ENCODE measurements around the gene PPIL1.
"Not testable (repeated sequence)": the region's sequence is repeated elsewhere in the genome, so short reads cannot be mapped to it uniquely, and the experiment has no call there.

PPIL1 gene

GRCh38 chr6:36817847-36818246 lies 56.8 kb downstream of the PPIL1 start:
- H3K4me1 ChIP-seq (ENCODE audit: control insufficient read depth, insufficient read depth, low read length), result no peaks in the 10 kb centered on the region
- no peaks in the 10 kb centered on the region for H3K36me3 ChIP-seq (ENCODE audit: control insufficient read depth, insufficient read depth, low read length, severe bottlenecking)
- no peaks in the 10 kb centered on the region for H3K9me3 ChIP-seq (ENCODE audit: control insufficient read depth, low read length)
- no peak overlapping the region for H3K9ac ChIP-seq (ENCODE audit: low read length)
- no peak for DNase-seq (ENCODE audit: low read depth)
- no peak overlapping the region for H3K4me3 ChIP-seq (ENCODE audit: low read length)
- H3K27me3 ChIP-seq (replicated peaks; ENCODE audit: control insufficient read depth, insufficient read depth, low read length), result peaks cover 21% of the 10 kb centered on the region

DNA sequence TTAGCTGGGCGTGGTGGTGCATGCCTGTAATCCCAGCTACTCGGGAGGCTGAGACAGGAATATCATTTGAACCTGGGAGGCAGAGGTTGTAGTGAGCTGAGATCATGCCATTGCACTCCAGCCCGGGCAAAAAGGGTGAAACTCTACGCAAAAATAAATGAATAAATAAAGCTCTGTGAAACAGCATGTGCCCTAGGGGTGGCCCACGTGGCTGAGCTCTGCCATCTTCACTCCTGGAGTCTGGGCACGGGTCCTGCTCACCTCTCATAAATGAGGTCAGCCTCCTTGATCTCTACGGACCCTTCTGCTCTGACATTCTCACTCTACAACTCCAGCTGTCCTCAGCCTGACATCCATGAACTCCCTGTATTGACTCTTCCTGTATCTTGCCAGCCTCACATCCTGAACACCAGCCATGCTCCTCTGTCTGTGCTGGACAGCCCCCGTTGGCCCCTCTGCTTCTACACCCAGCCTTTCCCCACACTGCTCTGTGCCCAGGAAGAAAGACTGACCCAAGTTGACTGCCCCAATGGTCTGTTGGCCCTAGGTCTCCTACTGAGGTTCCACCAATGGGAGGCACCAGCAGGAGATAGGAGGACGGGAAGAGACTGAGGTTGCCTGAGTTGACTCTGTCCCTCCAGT lies 57.3 kb downstream of the PPIL1 start:
- DNase-seq (ENCODE audit: low read depth), result no peak
- Histone ChIP-seq H3K36me3 (ENCODE audit: control insufficient read depth, insufficient read depth, low read length, severe bottlenecking) (no peaks in the 10 kb centered on the region), H3K9me3 (ENCODE audit: control insufficient read depth, low read length) (no peaks in the 10 kb centered on the region), H3K4me1 (ENCODE audit: control insufficient read depth, insufficient read depth, low read length) (no peaks in the 10 kb centered on the region), H3K27me3 (replicated peaks; ENCODE audit: control insufficient read depth, insufficient read depth, low read length) (peaks cover 19% of the 10 kb centered on the region), H3K4me3 (ENCODE audit: low read length) (no peak overlapping the region), H3K9ac (ENCODE audit: low read length) (no peak overlapping the region)

DNA sequence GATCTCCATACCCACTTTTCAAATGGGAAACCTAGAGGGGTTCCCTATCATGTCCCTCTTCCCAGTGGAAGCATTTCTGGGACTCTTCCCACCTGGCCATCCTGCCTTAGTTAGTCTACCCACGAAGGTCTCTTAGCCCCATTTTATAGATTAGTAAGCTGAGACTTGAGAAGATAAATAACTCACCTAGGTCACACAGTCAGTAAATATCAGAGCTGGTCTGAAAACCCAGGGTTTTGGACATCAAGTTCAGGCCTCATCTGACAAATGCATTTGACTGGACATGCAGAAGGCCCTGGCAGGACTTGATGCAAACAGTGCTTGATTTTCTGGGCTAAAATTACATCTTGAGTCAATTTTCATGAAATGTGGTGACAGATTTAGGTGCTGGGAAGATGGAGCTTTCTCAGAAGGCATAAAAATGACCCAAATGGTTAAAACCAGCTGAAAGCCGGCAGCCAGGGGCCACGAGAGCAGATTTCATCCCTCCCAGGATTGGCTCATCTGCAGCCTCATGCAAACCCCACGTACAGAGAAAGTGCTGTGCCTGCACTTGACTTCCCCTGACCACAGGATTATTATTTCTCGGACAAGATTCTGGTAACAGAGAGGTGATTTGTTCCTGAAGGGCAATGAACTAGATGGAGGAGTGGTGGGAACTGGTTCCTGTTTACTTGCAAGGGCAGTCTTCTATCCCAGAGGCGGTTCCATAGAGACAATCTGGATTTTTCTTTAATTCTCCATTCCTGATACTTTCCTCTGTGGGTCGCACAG lies 58.5 kb downstream of the PPIL1 start:
- Histone ChIP-seq H3K9me3 (ENCODE audit: control insufficient read depth, low read length) (no peaks in the 10 kb centered on the region), H3K4me1 (ENCODE audit: control insufficient read depth, insufficient read depth, low read length) (no peaks in the 10 kb centered on the region), H3K36me3 (ENCODE audit: control insufficient read depth, insufficient read depth, low read length, severe bottlenecking) (no peaks in the 10 kb centered on the region), H3K9ac (ENCODE audit: low read length) (no peak overlapping the region), H3K27me3 (replicated peaks; ENCODE audit: control insufficient read depth, insufficient read depth, low read length) (peaks cover 17% of the 10 kb centered on the region), H3K4me3 (ENCODE audit: low read length) (no peak overlapping the region)
- no peak for DNase-seq (ENCODE audit: low read depth)

DNA sequence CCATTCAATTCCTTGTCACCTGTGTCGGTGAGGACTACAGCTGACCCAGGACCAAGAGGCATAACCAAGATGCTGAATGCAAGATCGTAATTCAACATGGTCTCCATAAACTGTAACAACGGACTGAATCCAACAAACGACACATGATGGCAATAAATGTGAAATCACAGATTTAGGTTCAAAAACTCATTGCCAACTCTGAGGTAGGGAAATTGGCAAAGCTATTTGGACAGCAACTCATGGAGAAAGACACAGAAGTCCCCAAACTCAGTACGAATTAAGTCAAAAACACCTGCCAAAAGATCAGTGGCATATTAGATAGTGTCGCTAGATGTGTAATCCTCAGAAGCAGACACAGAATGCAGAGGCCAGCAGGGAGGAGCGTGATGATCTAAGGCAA lies 60.4 kb downstream of the PPIL1 start:
- H3K9me3 ChIP-seq (ENCODE audit: control insufficient read depth, low read length), result no peaks in the 10 kb centered on the region
- no peaks in the 10 kb centered on the region for H3K36me3 ChIP-seq (ENCODE audit: control insufficient read depth, insufficient read depth, low read length, severe bottlenecking)
- H3K9ac ChIP-seq (ENCODE audit: low read length), result no peak overlapping the region
- peaks cover 30% of the 10 kb centered on the region for H3K27me3 ChIP-seq (replicated peaks; ENCODE audit: control insufficient read depth, insufficient read depth, low read length)
- no peak for DNase-seq (ENCODE audit: low read depth)
- H3K4me1 ChIP-seq (ENCODE audit: control insufficient read depth, insufficient read depth, low read length), result no peaks in the 10 kb centered on the region
- H3K4me3 ChIP-seq (ENCODE audit: low read length), result no peak overlapping the region

- H3K9ac ChIP-seq (ENCODE audit: low read length), result no peak overlapping the region
- no peaks in the 10 kb centered on the region for H3K4me1 ChIP-seq (ENCODE audit: control insufficient read depth, insufficient read depth, low read length)
- no peaks in the 10 kb centered on the region for H3K36me3 ChIP-seq (ENCODE audit: control insufficient read depth, insufficient read depth, low read length, severe bottlenecking)
- DNase-seq (ENCODE audit: low read depth), result no peak
- peaks cover 38% of the 10 kb centered on the region for H3K27me3 ChIP-seq (replicated peaks; ENCODE audit: control insufficient read depth, insufficient read depth, low read length)
- no peak overlapping the region for H3K4me3 ChIP-seq (ENCODE audit: low read length)
- no peaks in the 10 kb centered on the region for H3K9me3 ChIP-seq (ENCODE audit: control insufficient read depth, low read length)
Observed at GRCh38 chr6:36813526-36813925, 61.1 kb downstream of the PPIL1 start.

GRCh38 chr6:36813047-36813446 lies 61.6 kb downstream of the PPIL1 start:
- not testable (repeated sequence) for H3K4me3 ChIP-seq (ENCODE audit: low read length); H3K9me3 ChIP-seq (ENCODE audit: control insufficient read depth, low read length); H3K36me3 ChIP-seq (ENCODE audit: control insufficient read depth, insufficient read depth, low read length, severe bottlenecking); H3K9ac ChIP-seq (ENCODE audit: low read length); H3K4me1 ChIP-seq (ENCODE audit: control insufficient read depth, insufficient read depth, low read length); DNase-seq (ENCODE audit: low read depth)
- peaks cover 40% of the 10 kb centered on the region for H3K27me3 ChIP-seq (replicated peaks; ENCODE audit: control insufficient read depth, insufficient read depth, low read length)

DNA sequence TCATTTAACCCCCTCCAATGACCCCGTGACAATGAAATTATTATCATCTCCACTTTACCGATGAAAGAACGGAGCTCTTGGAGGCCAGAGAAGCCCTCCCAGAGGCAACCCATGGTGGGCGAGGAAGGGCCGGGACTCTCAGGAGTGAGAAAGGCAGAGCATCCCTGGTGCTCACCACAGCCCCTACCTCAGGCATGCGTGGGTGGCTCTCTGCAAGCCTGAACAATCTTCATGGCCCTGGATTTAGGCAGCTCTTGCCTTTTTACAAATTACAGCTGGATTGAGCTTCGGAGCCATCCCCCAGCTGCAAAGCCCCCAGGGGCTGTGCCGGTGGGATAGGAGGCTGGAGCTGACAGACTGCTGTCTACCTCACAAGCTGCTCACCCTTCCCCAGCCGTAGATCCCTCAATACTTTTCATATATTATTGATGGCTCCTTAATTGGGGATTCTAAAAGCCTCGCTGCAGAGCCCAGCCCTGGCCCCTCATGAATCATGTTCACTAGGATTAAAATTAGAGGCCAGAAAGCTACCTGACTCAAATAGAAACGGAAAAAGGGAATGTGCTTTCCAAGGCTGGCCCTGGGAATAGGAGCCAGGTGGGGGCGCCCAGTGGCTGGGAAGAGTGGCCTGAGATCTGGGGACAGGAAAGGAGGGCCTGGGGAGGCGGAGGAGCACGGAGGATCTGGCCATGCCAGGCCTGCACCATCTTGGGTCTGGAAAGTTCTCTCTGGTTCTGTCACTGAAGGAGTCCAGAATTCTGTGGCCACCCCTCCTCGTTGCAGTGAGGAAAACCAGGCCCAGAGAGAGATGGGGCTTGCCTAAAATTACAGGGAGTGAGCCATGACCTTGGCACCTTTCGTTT lies 64.4 kb downstream of the PPIL1 start:
- no peak overlapping the region for H3K9ac ChIP-seq (ENCODE audit: low read length)
- no peaks in the 10 kb centered on the region for H3K36me3 ChIP-seq (ENCODE audit: control insufficient read depth, insufficient read depth, low read length, severe bottlenecking)
- DNase-seq (ENCODE audit: low read depth), result no peak
- H3K4me3 ChIP-seq (ENCODE audit: low read length), result no peak overlapping the region
- no peaks in the 10 kb centered on the region for H3K9me3 ChIP-seq (ENCODE audit: control insufficient read depth, low read length)
- H3K27me3 ChIP-seq (replicated peaks; ENCODE audit: control insufficient read depth, insufficient read depth, low read length), result peaks cover 57% of the 10 kb centered on the region
- no peaks in the 10 kb centered on the region for H3K4me1 ChIP-seq (ENCODE audit: control insufficient read depth, insufficient read depth, low read length)

GRCh38 chr6:36809156-36809555 lies 65.4 kb downstream of the PPIL1 start:
- no peak overlapping the region for H3K4me3 ChIP-seq (ENCODE audit: low read length)
- no peak overlapping the region for H3K9ac ChIP-seq (ENCODE audit: low read length)
- no peaks in the 10 kb centered on the region for H3K36me3 ChIP-seq (ENCODE audit: control insufficient read depth, insufficient read depth, low read length, severe bottlenecking)
- H3K27me3 ChIP-seq (replicated peaks; ENCODE audit: control insufficient read depth, insufficient read depth, low read length), result peaks cover 65% of the 10 kb centered on the region
- H3K4me1 ChIP-seq (ENCODE audit: control insufficient read depth, insufficient read depth, low read length), result no peaks in the 10 kb centered on the region
- no peak for DNase-seq (ENCODE audit: low read depth)
- no peaks in the 10 kb centered on the region for H3K9me3 ChIP-seq (ENCODE audit: control insufficient read depth, low read length)

- H3K9me3 ChIP-seq (ENCODE audit: control insufficient read depth, low read length), result no peaks in the 10 kb centered on the region
- H3K27me3 ChIP-seq (replicated peaks; ENCODE audit: control insufficient read depth, insufficient read depth, low read length), result peaks cover 71% of the 10 kb centered on the region
- no peaks in the 10 kb centered on the region for H3K36me3 ChIP-seq (ENCODE audit: control insufficient read depth, insufficient read depth, low read length, severe bottlenecking)
- DNase-seq (ENCODE audit: low read depth), result no peak
- H3K4me1 ChIP-seq (ENCODE audit: control insufficient read depth, insufficient read depth, low read length), result no peaks in the 10 kb centered on the region
- H3K4me3 ChIP-seq (ENCODE audit: low read length), result no peak overlapping the region
- no peak overlapping the region for H3K9ac ChIP-seq (ENCODE audit: low read length)
Observed at GRCh38 chr6:36808634-36809033, 66.0 kb downstream of the PPIL1 start.

GRCh38 chr6:36807750-36808149 lies 66.9 kb downstream of the PPIL1 start:
- H3K9ac ChIP-seq (ENCODE audit: low read length), result no peak overlapping the region
- H3K4me3 ChIP-seq (ENCODE audit: low read length), result no peak overlapping the region
- H3K4me1 ChIP-seq (ENCODE audit: control insufficient read depth, insufficient read depth, low read length), result no peaks in the 10 kb centered on the region
- no peaks in the 10 kb centered on the region for H3K36me3 ChIP-seq (ENCODE audit: control insufficient read depth, insufficient read depth, low read length, severe bottlenecking)
- H3K27me3 ChIP-seq (replicated peaks; ENCODE audit: control insufficient read depth, insufficient read depth, low read length), result peaks cover 77% of the 10 kb centered on the region
- no peak for DNase-seq (ENCODE audit: low read depth)
- no peaks in the 10 kb centered on the region for H3K9me3 ChIP-seq (ENCODE audit: control insufficient read depth, low read length)

DNA sequence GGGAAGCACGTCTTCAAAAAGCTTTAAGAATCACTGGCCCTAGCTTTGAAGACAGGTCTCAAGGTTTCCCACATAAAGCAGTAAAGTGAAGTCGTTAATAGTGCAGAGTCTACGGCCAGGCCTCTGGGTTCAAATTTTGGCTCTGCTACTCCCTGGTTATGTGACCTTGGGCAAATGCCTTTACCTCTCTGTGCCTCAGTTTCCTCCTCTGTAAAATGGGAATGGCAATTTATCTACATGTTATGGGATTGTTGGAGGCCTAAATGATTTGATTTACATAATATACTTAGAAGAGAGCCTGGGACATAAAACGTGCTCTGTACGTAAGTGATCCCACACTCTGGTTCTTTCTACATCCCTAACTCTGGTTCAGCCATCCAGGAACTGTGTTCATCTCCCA lies 67.5 kb downstream of the PPIL1 start:
- Histone ChIP-seq H3K27me3 (replicated peaks; ENCODE audit: control insufficient read depth, insufficient read depth, low read length) (peaks cover 71% of the 10 kb centered on the region), H3K4me1 (ENCODE audit: control insufficient read depth, insufficient read depth, low read length) (no peaks in the 10 kb centered on the region), H3K9ac (ENCODE audit: low read length) (no peak overlapping the region), H3K4me3 (ENCODE audit: low read length) (no peak overlapping the region), H3K36me3 (ENCODE audit: control insufficient read depth, insufficient read depth, low read length, severe bottlenecking) (no peaks in the 10 kb centered on the region), H3K9me3 (ENCODE audit: control insufficient read depth, low read length) (no peaks in the 10 kb centered on the region)
- DNase-seq (ENCODE audit: low read depth), result no peak

All from adipocyte (in vitro differentiated cells).